Thyroid gland (tissue), 4 donors: Measurements from ENCODE around the gene CBLC. TPM values are rescaled to one million over a fixed set of nuclear protein-coding genes. Genes with fewer than 3 reads are reported as not detected.

Experiments used
- DNase-seq, 2 donors: peaks; one replicate each; pipeline ENCODE4 v3.0.0-alpha.2; 2019
- H3K27ac ChIP-seq, 3 donors: fragments of 200-600 bp; sonication (generic); 1 replicate in 2 of 3; 2 replicates in 1 of 3; pipeline ENCODE4 v1.5.1; 2016 to 2019; ENCODE audit warnings: mild to moderate bottlenecking in 1 of 3, moderate library complexity in 1 of 3
- H3K27me3 ChIP-seq: fragments of 200-600 bp; sonication (generic); one replicate; pipeline ENCODE4 v1.5.1; 2019
- H3K36me3 ChIP-seq, 2 donors: fragments of 200-600 bp; sonication (generic); one replicate each; pipeline ENCODE4 v1.5.1; 2016 to 2019
- H3K4me1 ChIP-seq, 2 donors: fragments of 200-600 bp; sonication (generic); one replicate each; pipeline ENCODE4 v1.5.1; 2017 to 2019
- H3K4me3 ChIP-seq, 3 donors: fragments of 200-600 bp; sonication (generic); replicated peaks in 1 of 3; 1 replicate in 2 of 3; 2 replicates in 1 of 3; pipeline ENCODE4 v1.5.1; 2016; ENCODE audit warnings: mild to moderate bottlenecking in 1 of 3
- H3K9me3 ChIP-seq: fragments of 200-600 bp; sonication (generic); one replicate; pipeline ENCODE4 v1.5.1; 2017
- POLR2A ChIP-seq, 2 donors: fragments of 450-650 bp; IDR thresholded peaks; one replicate each; pipeline ENCODE4 v1.6.1; 2017; ENCODE audit warnings: antibody characterized with exemption in 2 of 2, mild to moderate bottlenecking in 2 of 2, moderate library complexity in 1 of 2
- WGBS, 2 donors: methylation state at CpG; one replicate each; pipeline ENCODE4 v1.1.5; 2017; 5-methylcytosine and 5-hydroxymethylcytosine counted together
- intact Hi-C: fragments of 100-400 bp; cut with DNase I; formaldehyde crosslinking; loops from one replicate; pipeline ENCODE4 v1.15.1; 2023
- microRNA-seq: library from miRNA; unstranded; fragments of <30 nt; microRNA quantifications from one replicate; pipeline ENCODE4, GENCODE V29; 2016
- small RNA-seq: library from RNA; depleted of rRNA; stranded (forward); fragments of <200 nt; gene quantifications from one replicate; pipeline ENCODE3, GENCODE V24; 2016
- total RNA-seq, 4 donors: library from RNA; depleted of rRNA; stranded (reverse); fragments of >200 nt; gene quantifications; one replicate each; pipeline ENCODE4 v1.2.3, GENCODE V29; 2016
- TF ChIP-seq, protein P1 (sequence below), 6 experiments: fragments of 200-600 bp in 3 of 6; fragments of 450-650 bp in 3 of 6; sonication (generic) in 3 of 6; IDR thresholded peaks; one replicate each; pipeline ENCODE4 v1.5.1; 2016 to 2019; ENCODE audit warnings: antibody characterized with exemption in 6 of 6, mild to moderate bottlenecking in 2 of 6, inconsistent platforms in 1 of 6, moderate library complexity in 1 of 6

Gene CBLC
- total RNA-seq, 4 donors from 2014 or later, result 2.0 to 5.6 (median 3.1) TPM

DNA sequence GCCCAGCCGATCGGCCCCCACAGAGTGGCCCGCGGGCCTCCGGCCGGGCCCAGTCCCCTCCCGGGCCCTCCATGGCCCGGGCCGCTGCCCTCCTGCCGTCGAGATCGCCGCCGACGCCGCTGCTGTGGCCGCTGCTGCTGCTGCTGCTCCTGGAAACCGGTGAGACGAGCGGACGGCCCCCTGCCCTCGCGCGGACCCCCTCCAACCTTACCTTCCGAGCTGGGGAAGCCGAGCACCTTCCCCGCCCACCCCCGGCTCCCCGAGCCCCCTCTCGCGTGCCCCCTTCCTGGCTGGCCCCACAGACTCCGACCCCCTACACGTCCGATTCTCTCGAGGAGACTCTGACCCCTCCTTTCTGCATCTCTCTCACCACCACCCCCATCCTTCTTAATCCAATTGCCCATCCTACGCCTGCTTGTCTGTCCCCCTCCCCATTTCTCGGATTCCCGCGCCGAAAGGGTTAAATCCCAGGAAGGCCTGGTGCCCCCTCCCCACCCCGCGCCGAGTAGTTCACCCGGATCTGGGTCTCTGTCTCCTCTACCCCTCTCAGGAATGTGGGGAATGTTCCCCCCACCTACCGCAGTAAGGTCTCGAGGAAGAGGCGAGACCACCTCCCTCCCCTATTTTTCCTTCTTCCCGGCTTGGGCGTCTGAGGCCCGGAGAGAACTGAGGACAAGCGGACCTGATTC, 68.9 kb downstream of the CBLC start:
- intact Hi-C loops, result loop anchor here (5.0 kb wide), 1 partner anchor 41 kb away; no protein-coding TSS in a partner anchor
- 1 to 2% methylated on average over 19 to 22 of the region's 51 CpGs for WGBS, 2 donors
- Histone ChIP-seq H3K9me3 (no peaks in the 10 kb centered on the region), H3K27ac (peak overlapping the region; percentile 79 to 93 (median 92)), H3K36me3 (no peaks in the 10 kb centered on the region), H3K4me3 (peak overlapping the region; percentile 42 to 85 (median 47)), H3K4me1 (peaks cover 29 to 35% of the 10 kb centered on the region in 2 donors), H3K27me3 (no peaks in the 10 kb centered on the region)
- no peak for TF ChIP-seq POLR2A (IDR thresholded peaks at IDR 0.05)
- TF ChIP-seq, protein P1, sequence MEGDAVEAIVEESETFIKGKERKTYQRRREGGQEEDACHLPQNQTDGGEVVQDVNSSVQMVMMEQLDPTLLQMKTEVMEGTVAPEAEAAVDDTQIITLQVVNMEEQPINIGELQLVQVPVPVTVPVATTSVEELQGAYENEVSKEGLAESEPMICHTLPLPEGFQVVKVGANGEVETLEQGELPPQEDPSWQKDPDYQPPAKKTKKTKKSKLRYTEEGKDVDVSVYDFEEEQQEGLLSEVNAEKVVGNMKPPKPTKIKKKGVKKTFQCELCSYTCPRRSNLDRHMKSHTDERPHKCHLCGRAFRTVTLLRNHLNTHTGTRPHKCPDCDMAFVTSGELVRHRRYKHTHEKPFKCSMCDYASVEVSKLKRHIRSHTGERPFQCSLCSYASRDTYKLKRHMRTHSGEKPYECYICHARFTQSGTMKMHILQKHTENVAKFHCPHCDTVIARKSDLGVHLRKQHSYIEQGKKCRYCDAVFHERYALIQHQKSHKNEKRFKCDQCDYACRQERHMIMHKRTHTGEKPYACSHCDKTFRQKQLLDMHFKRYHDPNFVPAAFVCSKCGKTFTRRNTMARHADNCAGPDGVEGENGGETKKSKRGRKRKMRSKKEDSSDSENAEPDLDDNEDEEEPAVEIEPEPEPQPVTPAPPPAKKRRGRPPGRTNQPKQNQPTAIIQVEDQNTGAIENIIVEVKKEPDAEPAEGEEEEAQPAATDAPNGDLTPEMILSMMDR (IDR thresholded peaks at IDR 0.05), result no peak
- DNase-seq, result peak; percentile 38 to 45

DNA sequence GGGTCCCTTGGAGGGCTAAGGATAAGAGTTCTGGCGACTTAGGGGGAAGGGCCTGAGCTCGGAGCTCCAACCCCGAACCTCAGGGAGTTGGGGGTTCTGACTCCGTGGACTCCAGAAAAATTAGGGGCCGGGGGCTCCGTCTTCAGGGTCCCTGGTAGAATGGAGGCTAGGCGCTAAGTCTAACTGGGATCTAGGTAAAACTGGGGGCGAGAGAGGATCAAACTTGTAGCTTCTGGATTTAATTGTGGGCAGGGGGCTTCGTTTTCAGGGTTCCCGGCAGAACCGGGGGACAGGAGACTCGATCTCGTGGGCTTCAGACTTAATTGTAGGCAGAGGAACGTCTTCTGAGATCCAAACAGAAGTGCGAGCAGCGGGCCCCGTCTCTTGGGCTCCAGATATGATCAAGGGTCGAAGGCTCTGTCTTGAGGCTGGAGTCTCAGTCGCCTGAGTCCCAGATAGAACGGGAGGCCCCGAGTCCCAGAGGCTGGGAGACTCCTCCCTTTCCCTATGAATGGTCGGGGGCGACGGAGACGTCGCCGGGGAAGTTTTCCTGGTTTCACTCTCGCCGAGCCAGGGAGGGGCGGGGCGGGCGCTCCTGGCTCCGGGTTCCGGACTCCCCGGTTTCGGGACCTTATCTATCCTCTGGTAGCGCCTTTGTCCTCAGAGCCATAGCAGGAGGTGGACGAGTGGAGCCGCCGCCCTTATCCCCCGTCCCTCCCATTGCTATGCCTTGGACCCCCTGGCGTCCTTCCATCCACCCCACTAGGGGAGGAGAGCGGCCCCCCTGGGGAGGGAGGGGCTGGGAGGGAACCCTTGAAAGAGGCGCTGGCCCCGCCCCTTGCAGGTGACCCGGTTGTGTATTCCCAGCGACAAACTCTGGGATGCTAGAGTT, 69.7 kb downstream of the CBLC start:
- peak in 1 of 2 donors; percentile 65 for TF ChIP-seq POLR2A (IDR thresholded peaks at IDR 0.05)
- TF ChIP-seq, protein P1 (IDR thresholded peaks at IDR 0.05), result no peak
- DNase-seq, result peak; percentile 86 to 87
- Histone ChIP-seq H3K27me3 (no peaks in the 10 kb centered on the region), H3K27ac (peak overlapping the region; percentile 79 to 93 (median 92)), H3K4me3 (peak overlapping the region; percentile 42 to 85 (median 47)), H3K36me3 (no peaks in the 10 kb centered on the region), H3K4me1 (peaks cover 29 to 34% of the 10 kb centered on the region in 2 donors), H3K9me3 (no peaks in the 10 kb centered on the region)
- intact Hi-C loops, result loop anchor here (5.0 kb wide), 1 partner anchor 40 kb away; no protein-coding TSS in a partner anchor
- WGBS, 2 donors, result 2 to 3% methylated on average over 19 to 22 of the region's 47 CpGs

DNA sequence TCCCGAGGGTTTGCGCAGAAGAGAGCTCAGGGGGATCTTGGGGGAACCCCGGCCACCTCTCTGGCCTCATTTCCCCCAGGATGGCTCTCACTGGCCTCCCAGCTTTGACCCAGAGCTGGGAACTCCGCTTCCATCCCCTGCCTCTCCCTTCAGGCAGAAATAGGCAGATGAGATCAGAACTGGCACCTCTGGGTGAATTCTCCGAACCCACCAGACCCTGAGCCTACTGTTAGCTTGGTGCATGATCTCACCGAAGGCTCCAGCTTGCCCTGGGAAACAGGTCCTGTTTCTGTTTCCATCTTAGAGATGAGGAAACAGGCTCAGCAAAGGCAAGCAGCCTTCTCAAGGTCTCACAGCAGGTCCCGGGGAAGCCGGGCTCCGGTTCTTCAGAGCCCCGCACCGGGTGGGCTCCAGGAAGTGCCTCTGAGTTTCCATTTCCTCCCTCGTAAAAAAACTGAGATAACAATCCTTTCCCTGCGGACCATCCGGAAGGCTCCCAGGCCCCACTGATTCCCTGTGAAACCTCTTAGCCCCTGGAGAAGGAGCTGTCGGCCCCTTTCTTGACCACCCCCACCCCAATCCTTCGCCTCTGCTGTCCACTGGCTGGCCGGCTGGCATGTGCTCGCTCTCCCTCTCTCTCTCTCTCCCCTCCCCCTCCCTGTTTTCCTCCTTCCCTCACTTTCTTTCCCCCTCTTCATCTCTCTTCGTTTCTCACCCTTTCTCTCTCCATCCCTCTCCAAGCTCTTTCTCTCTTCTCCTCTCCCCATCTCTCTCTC, 70.5 kb downstream of the CBLC start:
- intact Hi-C loops, result loop anchor here (5.0 kb wide), 1 partner anchor 39 kb away; no protein-coding TSS in a partner anchor
- no peaks in the 10 kb centered on the region for H3K36me3 ChIP-seq
- WGBS, 2 donors, result 12 to 21% methylated on average over 18 to 19 of the region's 19 CpGs
- H3K27ac ChIP-seq, result peak overlapping the region; percentile 79 to 93 (median 92)
- peak in 1 of 2 donors; percentile 59 for DNase-seq
- peak overlapping the region in 2 of 3 donors; percentile 47 to 85 for H3K4me3 ChIP-seq
- H3K9me3 ChIP-seq, result no peaks in the 10 kb centered on the region
- H3K27me3 ChIP-seq, result no peaks in the 10 kb centered on the region
- no peak for TF ChIP-seq POLR2A (IDR thresholded peaks at IDR 0.05)
- TF ChIP-seq, protein P1 (IDR thresholded peaks at IDR 0.05), result no peak
- peaks cover 29 to 34% of the 10 kb centered on the region in 2 donors for H3K4me1 ChIP-seq

DNA sequence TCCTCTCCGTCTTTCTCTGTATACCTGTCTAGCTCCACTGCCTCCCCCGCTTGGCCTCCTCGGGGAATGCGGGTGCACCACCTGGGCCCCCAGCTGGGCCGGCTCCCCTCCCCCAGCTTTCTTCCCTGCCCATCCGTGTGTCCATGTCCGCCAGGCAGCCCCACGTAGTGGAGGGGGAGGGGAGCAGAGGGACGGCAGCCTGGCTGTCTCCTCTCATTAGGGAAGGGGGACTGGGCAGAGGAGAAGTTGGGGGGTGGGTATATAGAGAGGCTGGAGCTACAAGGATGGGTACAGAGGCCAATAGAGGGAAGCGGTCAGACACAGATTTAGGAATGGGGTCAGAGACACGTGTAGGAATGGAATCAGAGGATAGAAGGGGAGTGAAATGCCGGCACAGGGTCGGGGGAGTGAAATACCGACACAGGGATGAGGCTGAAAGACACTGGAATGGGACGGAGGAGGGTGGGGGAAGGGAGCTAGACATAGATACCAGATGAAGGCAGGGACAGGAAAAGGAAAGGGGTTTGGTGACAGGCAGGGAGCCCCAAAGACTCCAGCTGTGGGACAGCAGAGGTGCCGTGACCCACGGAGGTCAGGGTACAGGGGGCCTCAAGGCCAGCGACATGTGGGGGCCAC, 71.2 kb downstream of the CBLC start:
- H3K9me3 ChIP-seq, result no peaks in the 10 kb centered on the region
- peaks cover 29 to 34% of the 10 kb centered on the region in 2 donors for H3K4me1 ChIP-seq
- H3K4me3 ChIP-seq, result peak overlapping the region in 1 of 3 donors; percentile 85
- H3K36me3 ChIP-seq, result no peaks in the 10 kb centered on the region
- intact Hi-C loops, result loop anchor here (5.0 kb wide), 1 partner anchor 38 kb away; no protein-coding TSS in a partner anchor
- WGBS, 2 donors, result 29 to 34% methylated on average over 18 of the region's 18 CpGs
- H3K27me3 ChIP-seq, result no peaks in the 10 kb centered on the region
- H3K27ac ChIP-seq, result peak overlapping the region; percentile 79 to 93 (median 92)
- TF ChIP-seq, protein P1 (IDR thresholded peaks at IDR 0.05), result no peak
- no peak for TF ChIP-seq POLR2A (IDR thresholded peaks at IDR 0.05)
- DNase-seq, result peak; percentile 21 to 23

Small RNA genes within 50 kb of the gene (microRNA-seq; reads per million reads assigned to microRNA genes)
- not detected for gene MIR8085

Small RNA genes within 50 kb of the gene (small RNA-seq; reads per million reads assigned to genes)
- not detected for gene RF00156

Other genes starting within 250 kb of the CBLC start
- gene CEACAM20, start 248.2 kb upstream of the CBLC start, total RNA-seq, result not detected
- gene IGSF23, start 164.3 kb upstream of the CBLC start, total RNA-seq, result not detected
- gene PVR, start 134.0 kb upstream of the CBLC start, total RNA-seq, result 10 to 100 TPM; 25.4 to 36.5 (median 30.2) TPM
- gene CEACAM19, start 106.4 kb upstream of the CBLC start, total RNA-seq, result 1 to 10 TPM in 3 of 4 donors, under 1 TPM in 1; 0.78 to 5.5 (median 3.8) TPM
- gene CEACAM16, start 78.7 kb upstream of the CBLC start, total RNA-seq, result under 1 TPM in 1 of 4 donors, not detected in 3; 0.40 TPM
- 10 to 100 TPM; 12.4 to 56.2 (median 16.8) TPM for gene BCL3, start 29.2 kb upstream of the CBLC start, total RNA-seq
- gene BCAM, start 31.2 kb downstream of the CBLC start, total RNA-seq, result 100 to 1,000 TPM; 156 to 391 (median 285) TPM
- 100 to 1,000 TPM in 3 of 4 donors, 10 to 100 TPM in 1; 88.6 to 164 (median 117) TPM for gene NECTIN2, start 68.4 kb downstream of the CBLC start, total RNA-seq
- 10 to 100 TPM; 40.2 to 82.8 (median 58.3) TPM for gene TOMM40, start 113.4 kb downstream of the CBLC start, total RNA-seq
- gene APOE, start 127.9 kb downstream of the CBLC start, total RNA-seq, result 100 to 1,000 TPM; 199 to 635 (median 313) TPM
- 100 to 1,000 TPM in 1 of 4 donors, 10 to 100 TPM in 2, 1 to 10 TPM in 1; 4.1 to 113 (median 45.6) TPM for gene APOC1, start 136.7 kb downstream of the CBLC start, total RNA-seq
- not detected for gene APOC4, start 164.3 kb downstream of the CBLC start, total RNA-seq
- 1 to 10 TPM in 2 of 4 donors, not detected in 2; 1.6 to 3.3 TPM for gene APOC2, start 168.2 kb downstream of the CBLC start, total RNA-seq
- 100 to 1,000 TPM in 2 of 4 donors, 10 to 100 TPM in 2; 65.4 to 117 (median 104) TPM for gene CLPTM1, start 177.5 kb downstream of the CBLC start, total RNA-seq
- 10 to 100 TPM in 2 of 4 donors, 1 to 10 TPM in 2; 6.7 to 11.3 (median 9.1) TPM for gene RELB, start 223.6 kb downstream of the CBLC start, total RNA-seq